ENCODE data around the gene STK35. TPM values are rescaled to one million over a fixed set of nuclear protein-coding genes. Genes with fewer than 3 reads are reported as not detected.

STK35 gene
- total RNA-seq, 1 donor from 2014 or later = 16.3 TPM

DNA sequence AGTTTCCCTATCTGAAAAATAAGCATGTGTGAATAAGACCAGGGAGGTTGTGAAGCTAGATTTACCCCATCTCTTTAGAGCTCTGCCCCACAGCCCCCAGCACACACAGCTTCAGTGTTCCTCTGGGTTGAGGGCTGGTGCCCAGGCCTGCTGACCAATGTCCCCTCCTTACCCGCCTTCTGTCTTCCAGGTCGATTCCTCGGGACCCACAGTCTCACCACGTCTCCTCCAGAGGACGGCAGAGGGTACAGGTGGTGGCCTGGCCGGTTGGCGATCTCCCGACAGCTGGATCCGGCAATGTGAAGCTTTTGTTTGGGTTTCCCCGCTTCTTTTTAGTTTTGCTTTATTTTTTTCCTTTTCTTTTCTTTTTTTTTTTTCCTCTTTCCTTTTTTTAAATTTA lies 42.0 kb downstream of the STK35 start:
- Mint-ChIP-seq H3K4me3 (ENCODE audit: unreplicated experiment) (no peak overlapping the region), H3K9me3 (ENCODE audit: unreplicated experiment) (no peaks in the 10 kb centered on the region), H3K4me1 (ENCODE audit: unreplicated experiment) (peaks cover 4% of the 10 kb centered on the region), H3K36me3 (ENCODE audit: unreplicated experiment) (peaks cover 15% of the 10 kb centered on the region), H3K27ac (ENCODE audit: unreplicated experiment) (no peak overlapping the region), H3K27me3 (ENCODE audit: unreplicated experiment) (no peaks in the 10 kb centered on the region)
- TF ChIP-seq, protein P1, sequence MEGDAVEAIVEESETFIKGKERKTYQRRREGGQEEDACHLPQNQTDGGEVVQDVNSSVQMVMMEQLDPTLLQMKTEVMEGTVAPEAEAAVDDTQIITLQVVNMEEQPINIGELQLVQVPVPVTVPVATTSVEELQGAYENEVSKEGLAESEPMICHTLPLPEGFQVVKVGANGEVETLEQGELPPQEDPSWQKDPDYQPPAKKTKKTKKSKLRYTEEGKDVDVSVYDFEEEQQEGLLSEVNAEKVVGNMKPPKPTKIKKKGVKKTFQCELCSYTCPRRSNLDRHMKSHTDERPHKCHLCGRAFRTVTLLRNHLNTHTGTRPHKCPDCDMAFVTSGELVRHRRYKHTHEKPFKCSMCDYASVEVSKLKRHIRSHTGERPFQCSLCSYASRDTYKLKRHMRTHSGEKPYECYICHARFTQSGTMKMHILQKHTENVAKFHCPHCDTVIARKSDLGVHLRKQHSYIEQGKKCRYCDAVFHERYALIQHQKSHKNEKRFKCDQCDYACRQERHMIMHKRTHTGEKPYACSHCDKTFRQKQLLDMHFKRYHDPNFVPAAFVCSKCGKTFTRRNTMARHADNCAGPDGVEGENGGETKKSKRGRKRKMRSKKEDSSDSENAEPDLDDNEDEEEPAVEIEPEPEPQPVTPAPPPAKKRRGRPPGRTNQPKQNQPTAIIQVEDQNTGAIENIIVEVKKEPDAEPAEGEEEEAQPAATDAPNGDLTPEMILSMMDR (IDR thresholded peaks at IDR 0.05) = no peak
- no peak for DNase-seq (ENCODE audit: extremely low spot score, unreplicated experiment)

DNA sequence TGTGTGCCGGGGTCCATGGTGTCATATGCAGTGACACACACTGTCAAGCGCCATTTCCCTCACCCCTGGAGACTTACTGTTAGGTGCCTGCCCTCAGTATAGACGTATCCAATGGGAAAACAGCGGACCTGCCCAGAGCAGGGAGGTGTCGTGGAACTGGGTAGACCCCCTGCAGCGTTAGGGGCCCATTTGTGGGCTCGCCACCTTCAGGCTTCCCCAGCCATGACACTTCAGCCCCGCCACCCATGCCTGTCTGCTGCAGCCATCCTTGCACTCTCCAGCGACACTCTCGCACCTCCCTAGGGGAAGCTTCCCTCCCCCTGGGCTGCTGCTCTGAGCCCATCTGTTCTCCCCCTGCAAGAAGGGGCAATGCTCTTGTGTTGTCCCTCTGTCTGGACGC lies 43.2 kb downstream of the STK35 start:
- peaks cover 4% of the 10 kb centered on the region for H3K4me1 Mint-ChIP-seq (ENCODE audit: unreplicated experiment)
- H3K4me3 Mint-ChIP-seq (ENCODE audit: unreplicated experiment) = no peak overlapping the region
- no peak overlapping the region for H3K27ac Mint-ChIP-seq (ENCODE audit: unreplicated experiment)
- H3K36me3 Mint-ChIP-seq (ENCODE audit: unreplicated experiment) = peaks cover 13% of the 10 kb centered on the region
- DNase-seq (ENCODE audit: extremely low spot score, unreplicated experiment) = no peak
- H3K27me3 Mint-ChIP-seq (ENCODE audit: unreplicated experiment) = no peaks in the 10 kb centered on the region
- no peaks in the 10 kb centered on the region for H3K9me3 Mint-ChIP-seq (ENCODE audit: unreplicated experiment)
- TF ChIP-seq, protein P1 (IDR thresholded peaks at IDR 0.05) = no peak

DNA sequence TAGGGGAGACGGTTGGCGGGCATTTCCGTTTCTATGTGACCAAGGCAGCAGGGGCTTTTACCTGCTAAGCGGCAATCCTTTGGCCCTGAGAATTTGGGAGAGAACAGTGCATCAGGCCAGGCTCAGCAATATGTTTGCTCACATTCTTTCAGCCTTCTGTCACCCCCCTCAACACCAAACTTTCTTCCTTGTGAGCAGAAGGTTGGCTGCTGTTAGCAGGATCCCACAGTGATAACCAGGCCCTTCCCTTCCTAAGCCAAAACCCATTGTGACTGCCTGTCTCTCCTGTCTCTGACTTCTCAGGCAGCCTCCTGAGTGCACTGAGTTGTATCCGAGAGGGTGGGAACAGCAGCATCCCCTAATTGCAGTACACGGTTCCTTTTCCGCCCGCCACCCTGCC lies 43.7 kb downstream of the STK35 start:
- Mint-ChIP-seq H3K9me3 (ENCODE audit: unreplicated experiment) (no peaks in the 10 kb centered on the region), H3K4me3 (ENCODE audit: unreplicated experiment) (no peak overlapping the region), H3K36me3 (ENCODE audit: unreplicated experiment) (peaks cover 13% of the 10 kb centered on the region), H3K27me3 (ENCODE audit: unreplicated experiment) (no peaks in the 10 kb centered on the region), H3K4me1 (ENCODE audit: unreplicated experiment) (peaks cover 6% of the 10 kb centered on the region), H3K27ac (ENCODE audit: unreplicated experiment) (no peak overlapping the region)
- DNase-seq (ENCODE audit: extremely low spot score, unreplicated experiment) = no peak
- TF ChIP-seq, protein P1 (IDR thresholded peaks at IDR 0.05) = no peak

DNA sequence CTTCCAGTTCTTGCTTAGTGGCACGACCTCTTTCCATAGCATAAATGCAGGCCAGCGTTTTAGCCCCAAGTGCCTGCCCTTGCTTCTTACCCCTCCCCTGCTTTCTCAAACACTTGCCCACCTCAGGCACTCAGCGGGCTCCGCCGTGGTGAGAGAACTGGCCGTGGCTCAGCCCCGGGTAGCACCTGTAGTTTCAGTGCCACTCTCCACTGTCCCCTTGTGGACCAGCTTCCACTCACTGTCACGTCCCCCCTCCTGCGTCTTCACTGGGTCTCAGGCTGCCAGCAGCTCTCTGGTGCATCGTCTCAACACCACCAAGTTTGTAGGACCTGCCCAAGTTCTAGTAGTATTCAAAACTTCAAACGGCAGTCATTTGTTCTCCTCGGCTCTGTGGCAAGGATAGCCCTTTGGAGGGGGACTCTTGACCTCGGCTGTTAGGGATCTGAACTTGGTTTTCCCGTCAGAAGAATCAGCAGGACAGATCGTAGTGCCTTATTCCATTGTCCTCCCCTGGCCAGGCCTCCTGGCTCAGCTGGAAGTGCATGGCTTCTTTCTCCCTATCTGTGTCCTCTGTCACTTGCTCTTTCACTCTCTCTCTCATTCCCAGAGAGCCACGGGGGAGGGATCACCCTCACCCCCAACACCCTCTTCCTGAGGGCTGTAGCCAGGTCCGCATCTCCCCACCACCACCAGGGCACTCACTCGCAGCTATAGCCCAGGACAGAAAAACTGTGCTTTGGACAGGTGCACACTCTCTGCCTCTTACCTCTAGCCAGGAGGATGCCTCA lies 44.6 kb downstream of the STK35 start:
- DNase-seq (ENCODE audit: extremely low spot score, unreplicated experiment) = no peak
- H3K27ac Mint-ChIP-seq (ENCODE audit: unreplicated experiment) = no peak overlapping the region
- H3K27me3 Mint-ChIP-seq (ENCODE audit: unreplicated experiment) = no peaks in the 10 kb centered on the region
- peaks cover 13% of the 10 kb centered on the region for H3K36me3 Mint-ChIP-seq (ENCODE audit: unreplicated experiment)
- H3K9me3 Mint-ChIP-seq (ENCODE audit: unreplicated experiment) = no peaks in the 10 kb centered on the region
- H3K4me3 Mint-ChIP-seq (ENCODE audit: unreplicated experiment) = no peak overlapping the region
- H3K4me1 Mint-ChIP-seq (ENCODE audit: unreplicated experiment) = peaks cover 10% of the 10 kb centered on the region
- TF ChIP-seq, protein P1 (IDR thresholded peaks at IDR 0.05) = no peak

DNA sequence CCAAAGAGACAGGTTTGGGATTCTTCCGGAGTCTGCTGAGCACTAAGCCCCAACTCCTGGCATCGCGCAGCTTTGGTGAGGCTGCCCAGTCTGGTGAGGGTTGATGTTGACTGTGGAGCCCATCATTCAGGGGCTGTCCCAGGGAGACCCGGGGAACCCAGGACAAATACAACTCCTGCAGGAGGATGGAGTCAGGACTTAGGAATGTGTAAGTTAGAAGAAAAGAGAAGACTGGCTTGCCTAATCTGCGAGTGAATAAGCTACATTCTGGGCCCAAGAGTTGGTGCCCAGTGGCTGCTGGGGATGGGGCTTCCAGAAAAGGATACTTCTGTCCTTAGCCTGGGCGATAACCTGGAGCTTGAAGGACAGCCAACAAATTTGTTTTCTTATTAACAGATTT lies 47.9 kb downstream of the STK35 start:
- Mint-ChIP-seq H3K4me3 (ENCODE audit: unreplicated experiment) (no peak overlapping the region), H3K36me3 (ENCODE audit: unreplicated experiment) (peaks cover 12% of the 10 kb centered on the region), H3K9me3 (ENCODE audit: unreplicated experiment) (no peaks in the 10 kb centered on the region), H3K27me3 (ENCODE audit: unreplicated experiment) (no peaks in the 10 kb centered on the region), H3K27ac (ENCODE audit: unreplicated experiment) (no peak overlapping the region), H3K4me1 (ENCODE audit: unreplicated experiment) (peaks cover 21% of the 10 kb centered on the region)
- DNase-seq (ENCODE audit: extremely low spot score, unreplicated experiment) = no peak
- TF ChIP-seq, protein P1 (IDR thresholded peaks at IDR 0.05) = no peak
